GM18520 (cell line): ENCODE results near the gene ERC2.

Source experiments
- ATAC-seq: cut with Tn5 transposase; IDR thresholded peaks from one replicate; pipeline ENCODE4 v1.9.1; 2021; ENCODE audit not compliant: unreplicated experiment

Gene ERC2

GRCh38 chr3:56428667-56429066 lies 39.6 kb downstream of the ERC2 start:
- no peak for ATAC-seq

GRCh38 chr3:56424885-56425284 lies 43.4 kb downstream of the ERC2 start:
- ATAC-seq = no peak

- no peak for ATAC-seq
Measured at GRCh38 chr3:56424336-56424735, 43.9 kb downstream of the ERC2 start.

GRCh38 chr3:56423661-56424099 lies 44.6 kb downstream of the ERC2 start:
- no peak for ATAC-seq

- ATAC-seq = no peak
Measured at GRCh38 chr3:56422316-56422715, 46.0 kb downstream of the ERC2 start.

GRCh38 chr3:56421205-56421604 lies 47.1 kb downstream of the ERC2 start:
- no peak for ATAC-seq

- ATAC-seq = no peak
Measured at GRCh38 chr3:56415652-56416051, 52.6 kb downstream of the ERC2 start.

GRCh38 chr3:56413911-56414310 lies 54.4 kb downstream of the ERC2 start:
- no peak for ATAC-seq

GRCh38 chr3:56411166-56411565 lies 57.1 kb downstream of the ERC2 start:
- no peak for ATAC-seq

- no peak for ATAC-seq
Measured at GRCh38 chr3:56410576-56410975, 57.7 kb downstream of the ERC2 start.

GRCh38 chr3:56409790-56410189 lies 58.5 kb downstream of the ERC2 start:
- no peak for ATAC-seq

GRCh38 chr3:56408761-56409196 lies 59.5 kb downstream of the ERC2 start:
- no peak for ATAC-seq

- no peak for ATAC-seq
Measured at GRCh38 chr3:56406826-56407515, 61.3 kb downstream of the ERC2 start.

GRCh38 chr3:56404884-56405283 lies 63.4 kb downstream of the ERC2 start:
- ATAC-seq = no peak

- ATAC-seq = no peak
Measured at GRCh38 chr3:56398659-56399058, 69.6 kb downstream of the ERC2 start.

GRCh38 chr3:56397798-56398197 lies 70.5 kb downstream of the ERC2 start:
- ATAC-seq = no peak

GRCh38 chr3:56389183-56389830 lies 79.0 kb downstream of the ERC2 start:
- ATAC-seq = no peak

GRCh38 chr3:56383092-56383491 lies 85.2 kb downstream of the ERC2 start:
- ATAC-seq = no peak

GRCh38 chr3:56379723-56380287 lies 88.5 kb downstream of the ERC2 start:
- no peak for ATAC-seq

- no peak for ATAC-seq
Measured at GRCh38 chr3:56375654-56376053, 92.6 kb downstream of the ERC2 start.

- ATAC-seq = no peak
Measured at GRCh38 chr3:56373386-56373785, 94.9 kb downstream of the ERC2 start.

GRCh38 chr3:56370991-56371775 lies 97.1 kb downstream of the ERC2 start:
- no peak for ATAC-seq
